Measurements from ENCODE around the gene AGAP2. TPM values are rescaled to one million over a fixed set of nuclear protein-coding genes. Genes with fewer than 3 reads are reported as not detected.
"Not testable (repeated sequence)": the region's sequence is repeated elsewhere in the genome, so short reads cannot be mapped to it uniquely, and the experiment has no call there.

The AGAP2 gene
- total RNA-seq = 1 to 10 TPM; 3.2 to 5.0 TPM
- long read RNA-seq = 0 reads

DNA sequence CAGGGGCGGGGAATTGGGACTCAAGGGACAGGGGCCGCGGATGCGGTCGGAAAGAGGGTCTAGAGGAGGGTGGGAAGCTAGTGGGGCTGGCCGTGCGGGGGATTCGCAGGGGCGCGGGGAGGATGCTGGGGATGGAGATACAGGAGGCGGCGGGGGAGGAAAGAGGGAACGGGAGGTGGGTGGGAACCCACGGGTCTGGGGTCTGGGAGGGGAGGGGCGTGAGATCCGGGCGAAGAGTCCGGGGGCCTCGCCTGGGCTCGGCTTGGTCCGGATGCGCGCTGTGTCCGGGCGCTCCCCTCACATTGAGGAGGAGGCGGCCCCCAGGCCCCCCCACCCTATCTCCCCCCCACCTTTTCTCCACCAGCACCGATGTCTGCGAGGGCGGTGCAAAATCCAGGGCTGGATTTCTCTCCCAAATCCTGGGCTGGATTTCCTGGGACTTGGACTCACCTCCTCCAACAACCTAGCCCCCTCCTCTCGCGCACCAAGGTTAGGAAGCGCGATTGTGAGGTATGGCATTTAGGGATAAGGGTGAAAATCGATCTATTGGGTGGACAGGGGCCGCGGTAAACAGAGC lies at the start of gene AGAP2:
TSS of gene AGAP2 (minus strand) at position 82 of the 577 bp plus-strand sequence. CDS start 496 bp downstream, outside the sequence.
- no peak for DNase-seq
- intact Hi-C loops (cut with DNase I) = no loop called here
- no peak for ATAC-seq

DNA sequence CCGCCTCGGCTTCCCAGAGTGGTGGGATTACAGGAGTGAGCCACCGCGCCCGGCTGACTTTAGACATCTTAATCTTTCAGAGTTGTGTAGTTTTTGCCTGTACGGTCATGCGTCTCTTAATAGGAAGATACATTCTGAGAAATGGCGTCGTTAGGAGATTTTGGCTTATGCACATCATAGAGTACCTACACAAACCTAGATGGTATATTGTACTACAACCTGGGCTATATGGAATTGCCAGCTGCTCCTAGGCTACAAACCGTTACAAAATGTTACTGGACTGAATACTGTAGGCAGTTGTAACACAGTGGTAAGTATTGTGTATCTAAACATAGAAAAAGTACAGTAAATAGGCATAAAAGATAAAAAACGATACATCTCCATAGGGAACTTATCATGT lies 45.3 kb upstream of the AGAP2 start:
- ATAC-seq (no peak), DNase-seq (no peak)
- intact Hi-C loops (cut with DNase I) = no loop called here

DNA sequence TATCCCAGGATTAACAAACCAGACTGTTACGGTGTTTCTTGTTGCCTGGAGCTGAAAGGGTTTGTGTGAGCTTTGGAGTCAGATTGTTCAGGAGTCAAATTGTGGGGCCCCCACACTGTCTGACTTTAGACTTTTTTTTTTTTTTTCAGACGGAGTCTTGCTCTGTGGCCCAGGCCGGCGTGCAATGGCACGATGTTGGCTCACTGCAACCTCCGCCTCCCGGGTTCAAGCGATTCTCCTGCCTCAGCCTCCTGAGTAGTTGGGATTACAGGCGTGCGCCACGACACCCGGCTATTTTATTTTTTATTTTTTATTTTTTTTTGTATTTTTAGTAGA lies 44.9 kb upstream of the AGAP2 start:
- intact Hi-C loops (cut with DNase I) = no loop called here
- ATAC-seq (no peak), DNase-seq (no peak)

DNA sequence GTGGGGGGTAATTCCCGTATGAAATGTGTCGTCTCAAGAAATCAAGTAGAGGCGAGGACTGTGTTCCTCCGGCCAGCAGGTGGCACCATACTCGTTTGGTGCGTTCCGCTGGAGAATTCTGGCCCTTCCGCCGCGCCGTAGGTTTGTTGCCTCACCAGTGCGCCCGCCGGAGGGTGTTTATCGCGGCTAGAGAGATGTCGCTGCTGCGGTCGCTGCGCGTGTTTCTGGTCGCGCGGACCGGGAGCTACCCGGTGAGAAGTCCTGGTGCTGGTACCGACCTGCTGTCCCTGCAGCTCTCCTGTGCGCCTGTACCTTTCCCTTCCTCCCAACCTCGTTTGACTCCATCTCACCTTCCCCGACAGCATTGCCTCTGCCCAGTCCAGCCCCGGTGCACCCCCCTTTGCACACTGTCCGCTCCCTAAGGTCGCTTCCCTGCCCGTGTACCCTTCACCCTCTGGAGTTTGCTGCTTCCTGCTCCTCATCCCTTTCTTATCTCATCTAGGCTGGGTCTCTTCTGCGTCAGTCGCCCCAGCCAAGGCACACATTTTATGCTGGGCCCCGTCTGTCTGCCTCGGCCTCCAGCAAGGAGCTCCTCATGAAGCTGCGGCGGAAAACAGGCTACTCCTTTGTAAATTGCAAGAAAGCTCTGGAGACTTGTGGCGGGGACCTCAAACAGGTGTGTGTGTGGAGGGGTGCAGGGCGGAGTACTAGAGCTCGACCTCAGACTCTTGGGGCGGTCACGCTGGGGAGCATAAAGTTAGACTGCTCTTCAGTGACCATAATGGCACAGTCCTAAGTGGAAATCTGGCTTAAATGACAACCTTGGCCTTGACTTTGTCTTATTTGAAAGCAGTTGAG lies 44.3 kb upstream of the AGAP2 start, which contains the start of gene TSFM:
TSS of gene TSFM (plus strand) at position 180 of the 858 bp plus-strand sequence. CDS start at position 195, 15 bp downstream.
- DNase-seq = peak; percentile 97
- peak; percentile 85 to 98 for ATAC-seq
- intact Hi-C loops (cut with DNase I) = no loop called here

DNA sequence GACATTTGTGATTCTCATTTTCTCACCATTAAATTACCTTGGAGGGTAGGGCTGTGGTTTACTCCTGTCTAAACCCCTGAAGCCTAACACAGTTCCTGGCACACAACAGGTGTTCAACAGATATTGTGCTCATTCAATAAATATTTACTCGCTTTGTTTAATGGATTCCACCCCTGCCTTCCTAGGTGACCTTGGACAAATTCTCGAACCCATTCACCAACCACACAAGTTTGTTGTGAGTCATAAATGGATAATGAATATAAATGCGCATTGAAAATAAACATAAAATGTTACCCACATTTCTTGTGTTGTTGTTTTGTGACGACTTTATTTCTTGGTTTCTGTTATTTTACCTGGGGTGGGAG lies 43.7 kb upstream of the AGAP2 start:
- no peak for DNase-seq
- intact Hi-C loops (cut with DNase I) = no loop called here
- ATAC-seq = no peak

DNA sequence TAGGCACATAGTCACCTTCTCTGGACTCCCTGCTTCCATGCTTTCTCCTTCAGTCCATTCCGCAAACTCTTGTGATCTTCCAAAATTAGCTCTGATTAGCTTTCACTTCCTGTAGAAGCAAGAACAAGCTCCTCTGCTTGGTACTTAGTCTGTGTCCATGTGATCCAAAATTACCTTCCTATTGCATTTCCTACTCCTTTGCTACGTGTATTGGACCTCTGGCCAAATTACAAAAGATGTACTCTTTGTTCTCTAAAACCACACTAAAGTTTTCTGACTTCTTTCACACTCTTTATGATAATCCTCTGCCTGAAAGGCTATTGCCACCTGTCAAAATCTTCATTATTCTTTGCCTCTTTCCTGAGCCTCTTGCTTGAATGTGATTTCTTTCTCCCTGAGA lies 43.3 kb upstream of the AGAP2 start:
- no peak for DNase-seq
- intact Hi-C loops (cut with DNase I) = no loop called here
- ATAC-seq = no peak

DNA sequence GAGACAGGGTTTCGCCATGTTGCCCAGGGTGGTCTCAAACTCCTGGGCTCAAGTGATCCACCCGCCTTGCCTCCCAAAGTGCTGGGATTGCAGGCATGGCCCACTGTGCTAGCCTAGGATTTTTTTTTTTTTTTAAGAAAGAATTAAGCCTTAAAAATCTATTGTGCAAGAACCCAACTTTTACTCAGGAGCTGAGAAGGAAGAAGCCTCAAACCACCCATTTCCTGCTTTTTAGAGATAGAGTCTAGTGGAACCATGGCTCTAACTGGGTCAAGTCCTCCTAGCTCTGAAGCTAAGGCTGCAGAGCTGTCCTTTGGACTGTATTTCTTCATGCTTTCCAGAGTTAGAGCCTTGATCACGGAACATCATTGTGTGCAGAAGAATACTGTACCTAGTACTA lies 42.7 kb upstream of the AGAP2 start:
- no peak for ATAC-seq
- DNase-seq = no peak
- intact Hi-C loops (cut with DNase I) = no loop called here

DNA sequence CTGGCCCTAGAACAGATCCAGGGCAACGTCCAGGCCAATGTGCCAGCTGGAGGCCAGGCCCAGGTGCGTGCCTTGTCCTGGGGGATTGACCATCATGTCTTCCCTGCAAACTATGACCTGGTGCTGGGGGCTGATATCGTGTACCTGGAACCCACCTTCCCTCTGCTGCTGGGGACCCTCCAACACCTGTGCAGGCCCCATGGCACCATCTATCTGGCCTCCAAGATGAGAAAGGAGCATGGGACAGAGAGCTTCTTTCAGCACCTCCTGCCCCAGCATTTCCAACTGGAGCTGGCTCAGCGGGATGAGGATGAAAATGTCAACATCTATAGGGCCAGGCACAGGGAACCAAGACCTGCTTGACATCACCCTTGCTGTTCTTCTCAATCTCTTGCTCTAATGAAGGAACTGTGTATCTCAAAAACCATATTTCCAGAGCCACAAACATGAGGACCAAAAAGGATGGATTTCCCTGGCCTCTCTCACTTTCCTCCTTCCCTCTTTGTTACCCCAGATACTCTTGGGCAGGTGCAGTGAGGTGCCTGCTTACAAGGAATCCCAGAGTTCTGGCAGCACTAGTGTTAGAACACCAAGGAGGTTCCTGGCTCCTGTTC lies 41.8 kb upstream of the AGAP2 start:
- intact Hi-C loops (cut with DNase I) = no loop called here
- no peak for DNase-seq
- ATAC-seq = no peak

DNA sequence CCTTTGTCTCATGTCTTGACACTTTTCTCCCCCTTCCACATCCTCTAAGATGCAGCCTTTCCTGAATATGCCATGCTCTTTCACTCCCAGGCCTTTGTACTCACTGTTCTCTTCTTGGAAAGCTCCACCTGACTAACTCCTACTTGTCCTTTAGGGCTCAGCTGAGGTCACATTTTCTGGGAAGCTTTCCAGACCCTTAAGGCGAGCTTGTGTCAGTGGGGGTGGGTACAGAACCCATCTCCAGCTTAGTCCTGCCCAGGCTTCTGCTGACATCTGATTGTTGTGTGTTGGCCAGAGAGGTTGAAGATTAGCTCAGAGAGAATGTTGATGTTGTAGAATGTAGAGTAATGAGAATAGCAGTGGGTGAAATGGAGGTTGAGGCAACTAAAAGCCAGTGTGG lies 41.2 kb upstream of the AGAP2 start:
- intact Hi-C loops (cut with DNase I) = no loop called here
- DNase-seq = no peak
- no peak for ATAC-seq

DNA sequence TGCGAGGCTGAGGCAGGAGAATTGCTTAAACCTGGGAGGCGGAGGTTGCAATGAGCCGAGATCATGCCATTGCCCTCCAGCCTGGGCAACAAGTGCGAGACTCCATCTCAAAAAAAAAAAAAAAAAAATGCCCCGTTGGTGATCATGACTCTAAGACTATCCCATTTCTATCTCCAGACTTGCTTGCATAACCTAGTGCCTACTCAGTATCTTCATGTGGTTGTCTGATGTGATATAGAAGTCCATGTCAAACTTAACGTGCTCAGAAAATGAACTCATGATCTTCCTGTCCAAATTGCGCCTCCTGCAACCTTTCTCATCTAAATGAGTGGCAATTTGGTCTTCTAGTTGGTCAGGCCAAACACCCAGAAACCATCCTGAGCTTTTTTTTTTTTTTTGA lies 39.4 kb upstream of the AGAP2 start:
- no peak for ATAC-seq
- no peak for DNase-seq
- intact Hi-C loops (cut with DNase I) = no loop called here

DNA sequence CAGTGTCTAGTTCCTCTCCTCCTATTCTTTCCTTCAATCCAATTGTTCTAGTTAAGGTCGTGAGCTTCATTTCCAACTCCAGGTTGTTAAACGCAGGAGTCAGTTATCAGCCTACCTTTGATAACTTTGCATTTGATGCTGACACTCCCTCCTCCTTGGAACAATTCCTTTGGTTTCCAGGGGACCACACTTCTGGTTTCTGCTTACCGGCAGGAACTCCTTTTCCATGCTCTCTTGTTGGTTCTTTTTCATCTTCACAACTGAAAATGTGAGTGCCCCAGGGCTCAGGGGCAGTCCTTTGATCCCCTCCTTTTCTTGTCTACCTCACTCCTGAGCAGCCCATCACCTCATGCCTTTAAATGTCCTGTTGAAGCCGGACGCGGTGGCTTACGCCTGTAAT lies 38.8 kb upstream of the AGAP2 start:
- intact Hi-C loops (cut with DNase I) = no loop called here
- ATAC-seq = no peak

DNA sequence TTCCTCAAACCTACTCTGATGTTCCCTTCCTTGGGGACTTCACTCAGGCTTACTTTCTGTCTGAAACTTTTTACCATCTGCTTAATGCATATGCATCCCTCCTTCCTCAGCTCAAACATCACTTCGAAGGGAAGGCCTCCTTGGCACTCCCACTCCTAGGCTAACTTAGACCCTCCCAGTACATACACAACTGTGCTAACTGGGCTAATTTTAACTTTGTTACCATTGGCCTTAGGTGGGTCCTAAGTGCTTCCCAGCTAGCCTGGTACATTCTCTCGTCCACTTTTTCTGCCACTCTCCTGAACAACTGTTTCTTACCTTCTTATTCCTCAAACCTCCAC lies 37.7 kb upstream of the AGAP2 start:
- intact Hi-C loops (cut with DNase I) = no loop called here
- no peak for ATAC-seq

More for the DNA sequence above, 38.8 kb upstream of the AGAP2 start:
- DNase-seq = no peak

DNA sequence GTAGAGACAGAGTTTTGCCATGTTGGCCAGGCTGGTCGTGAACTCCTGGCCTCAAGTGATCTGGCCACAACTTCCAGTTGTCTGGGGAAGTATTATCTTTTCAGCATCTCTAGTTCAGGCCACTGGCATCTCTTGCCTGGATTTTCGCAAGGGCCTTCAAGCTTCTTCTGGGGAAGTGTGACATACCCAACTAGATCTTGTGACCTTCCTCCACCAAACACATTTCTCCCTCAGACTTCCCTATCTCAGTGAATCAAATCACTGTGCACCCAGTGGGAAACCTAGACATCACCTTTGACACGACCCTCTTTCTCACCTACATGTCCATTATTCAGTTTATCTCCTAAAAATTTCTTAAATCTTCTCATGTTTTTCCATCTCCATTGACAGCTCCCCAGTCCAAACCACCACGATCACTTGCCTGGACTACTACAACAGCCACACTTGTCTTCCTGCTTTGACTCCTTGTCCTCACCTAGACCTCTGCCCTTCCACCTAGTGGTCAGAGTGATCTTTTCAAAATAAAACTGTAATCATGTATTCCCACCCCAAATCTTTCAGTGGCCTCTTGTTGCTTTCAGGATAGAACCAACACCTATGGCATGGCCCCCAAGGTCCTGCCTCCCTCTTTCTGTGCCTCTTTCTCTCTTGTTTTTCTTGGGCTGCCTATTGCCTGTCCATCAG lies 37.2 kb upstream of the AGAP2 start:
- ATAC-seq (no peak), DNase-seq (no peak)
- intact Hi-C loops (cut with DNase I) = no loop called here

More for the DNA sequence above, 37.7 kb upstream of the AGAP2 start:
- DNase-seq = no peak

DNA sequence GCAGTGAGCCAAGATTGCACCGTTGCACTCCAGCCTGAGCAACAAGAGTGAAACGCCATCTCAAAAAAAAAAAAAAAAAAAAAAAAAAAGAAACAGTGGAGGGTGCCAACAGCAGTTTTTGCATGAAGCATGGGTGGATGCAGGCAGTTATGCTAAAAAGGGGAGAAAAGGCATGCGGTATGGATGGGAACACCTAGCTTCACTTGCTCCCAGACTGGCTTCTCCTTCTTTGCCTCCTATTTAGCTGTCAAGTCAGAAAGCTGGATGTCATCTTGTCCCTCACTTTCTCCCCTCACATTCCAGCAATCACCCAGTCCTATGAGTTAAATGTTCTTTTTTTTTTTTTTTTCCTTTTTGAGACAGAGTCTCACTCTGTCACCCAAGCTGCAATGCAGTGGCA lies 36.5 kb upstream of the AGAP2 start:
- DNase-seq (no peak), ATAC-seq (no peak)
- intact Hi-C loops (cut with DNase I) = no loop called here

DNA sequence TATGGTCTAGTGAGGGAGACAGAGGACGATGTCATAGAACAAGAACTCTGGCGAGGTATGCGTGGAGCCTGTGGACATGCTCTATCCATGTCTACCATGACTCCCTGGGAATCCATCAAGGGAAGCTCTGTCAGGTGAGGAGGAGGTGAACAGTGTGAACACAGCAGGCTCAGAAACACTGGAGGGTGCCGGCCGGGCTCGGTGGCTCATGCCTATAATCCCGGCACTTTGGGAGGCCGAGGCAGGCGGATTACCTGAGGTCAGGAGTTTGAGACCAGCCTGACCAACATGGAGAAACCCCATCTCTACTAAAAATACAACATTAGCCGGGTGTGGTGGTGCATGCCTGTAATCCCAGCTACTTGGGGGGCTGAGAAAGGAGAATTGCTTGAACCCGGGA lies 36.1 kb upstream of the AGAP2 start:
- ATAC-seq; DNase-seq; intact Hi-C loops (cut with DNase I): not testable (repeated sequence)

DNA sequence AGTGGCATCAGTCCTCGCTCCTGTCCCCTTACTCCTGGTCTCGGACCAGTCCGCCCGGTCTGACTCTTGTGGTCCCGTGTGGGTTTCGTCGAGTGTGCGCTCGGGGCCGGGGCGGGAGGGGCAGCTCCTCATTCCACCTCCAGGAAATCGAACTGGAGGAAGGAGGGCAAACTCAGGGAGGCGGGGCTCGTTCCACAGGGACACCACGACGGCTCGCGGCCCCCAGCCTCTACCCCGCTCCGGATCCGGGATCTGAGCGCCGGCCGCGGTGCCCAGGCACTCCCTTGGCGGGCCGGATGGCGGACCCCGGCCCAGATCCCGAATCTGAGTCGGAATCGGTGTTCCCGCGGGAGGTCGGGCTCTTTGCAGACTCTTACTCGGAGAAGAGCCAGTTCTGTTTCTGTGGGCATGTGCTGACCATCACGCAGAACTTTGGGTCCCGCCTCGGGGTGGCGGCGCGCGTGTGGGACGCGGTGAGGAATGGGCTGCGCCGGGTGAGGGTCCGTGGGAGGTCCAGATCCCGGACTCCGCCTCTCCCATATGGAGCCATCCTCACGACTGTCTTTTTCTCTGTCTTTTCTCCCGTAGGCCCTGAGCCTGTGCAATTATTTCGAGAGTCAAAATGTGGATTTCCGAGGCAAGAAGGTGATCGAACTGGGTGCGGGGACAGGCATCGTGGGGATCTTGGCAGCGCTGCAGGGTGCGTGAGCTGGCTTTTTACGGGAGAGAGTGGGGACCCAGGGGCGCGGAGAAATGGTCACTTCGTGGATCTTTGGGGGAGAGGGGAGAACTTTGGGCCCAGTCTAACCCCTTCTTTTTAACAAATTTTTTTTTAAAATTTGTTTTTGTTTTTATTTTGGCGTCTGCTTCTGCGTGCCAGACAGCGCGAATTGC lies 34.1 kb upstream of the AGAP2 start, which contains the start of gene EEF1AKMT3:
TSS of gene EEF1AKMT3 (plus strand) at position 186 of the 894 bp plus-strand sequence. CDS start at position 297, 111 bp downstream.
- DNase-seq = peak; percentile 78
- ATAC-seq = peak; percentile 70 to 73
- intact Hi-C loops (cut with DNase I) = no loop called here

DNA sequence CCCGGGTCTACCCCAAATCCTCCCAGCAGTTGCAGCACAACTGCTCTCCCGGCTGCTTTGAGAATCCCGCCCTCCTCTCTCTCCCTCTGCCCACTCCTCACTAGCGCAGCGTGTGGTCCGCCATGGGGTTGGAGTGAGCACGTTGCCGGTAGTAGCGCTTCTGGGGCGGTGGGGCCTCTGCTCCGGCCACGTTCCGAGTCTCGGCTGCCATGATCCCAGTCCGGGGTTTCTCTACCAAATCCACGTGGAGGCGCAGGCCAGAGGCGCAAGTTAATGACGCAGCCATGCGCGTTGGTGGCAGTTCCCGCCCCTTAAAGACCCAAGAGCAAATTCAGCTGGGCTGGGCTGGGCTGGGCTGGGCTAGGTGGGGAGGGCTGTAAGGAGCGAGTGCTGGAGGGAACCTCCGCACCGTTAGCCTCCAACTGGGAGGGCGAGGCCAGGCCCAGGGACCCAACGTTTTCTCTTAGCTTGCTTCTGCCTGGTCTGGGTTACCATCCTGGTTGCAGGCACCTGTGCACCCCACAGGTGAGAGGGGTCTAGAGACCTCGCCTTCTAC lies 33.4 kb upstream of the AGAP2 start, which contains the start of gene METTL1:
TSS of gene METTL1 (minus strand) at position 233 of the 556 bp plus-strand sequence. CDS start at position 211, 22 bp downstream.
- intact Hi-C loops (cut with DNase I) = no loop called here
- DNase-seq = peak; percentile 96
- ATAC-seq = peak; percentile 96

DNA sequence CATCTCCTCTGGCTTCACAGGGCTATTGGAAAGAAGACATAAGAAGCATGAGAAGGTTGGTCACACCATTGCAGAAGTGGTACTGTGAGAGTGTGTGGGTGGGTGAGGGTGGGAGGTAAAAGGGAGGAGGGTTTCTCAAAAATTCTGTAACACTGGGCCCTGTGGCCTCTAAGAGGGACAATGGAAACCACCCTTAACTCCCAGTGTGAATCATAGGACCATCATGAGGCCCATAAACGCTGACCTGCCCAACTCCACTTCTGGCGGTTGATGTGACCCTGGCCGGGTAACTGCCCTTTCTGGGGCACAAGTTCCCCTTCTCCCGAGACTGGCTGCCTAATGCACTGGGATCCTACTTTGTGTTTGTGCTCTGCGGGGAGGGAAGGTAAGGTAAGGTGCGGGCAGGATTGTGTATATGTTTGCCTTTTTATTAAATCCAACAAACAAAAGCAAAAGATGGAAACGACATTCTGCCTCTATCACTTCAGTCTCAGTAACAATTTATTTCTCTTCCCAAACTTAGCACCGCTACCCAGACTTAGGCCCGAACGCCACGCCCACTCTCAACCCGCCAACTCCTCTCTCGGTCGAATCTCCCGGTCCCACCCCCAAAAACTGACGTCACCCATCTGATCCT lies 32.8 kb upstream of the AGAP2 start:
- peak; percentile 95 for DNase-seq
- intact Hi-C loops (cut with DNase I) = no loop called here
- peak; percentile 83 to 85 for ATAC-seq
